Smooth muscle cell of the brain vasculature (primary cell): Measurements from ENCODE around the gene CBFA2T3.

ENCODE experiments used
- DNase-seq: peaks from one replicate; pipeline ENCODE4 v3.0.0-alpha.2; 2012; ENCODE audit warnings: low read depth, low spot score

CBFA2T3 gene

DNA sequence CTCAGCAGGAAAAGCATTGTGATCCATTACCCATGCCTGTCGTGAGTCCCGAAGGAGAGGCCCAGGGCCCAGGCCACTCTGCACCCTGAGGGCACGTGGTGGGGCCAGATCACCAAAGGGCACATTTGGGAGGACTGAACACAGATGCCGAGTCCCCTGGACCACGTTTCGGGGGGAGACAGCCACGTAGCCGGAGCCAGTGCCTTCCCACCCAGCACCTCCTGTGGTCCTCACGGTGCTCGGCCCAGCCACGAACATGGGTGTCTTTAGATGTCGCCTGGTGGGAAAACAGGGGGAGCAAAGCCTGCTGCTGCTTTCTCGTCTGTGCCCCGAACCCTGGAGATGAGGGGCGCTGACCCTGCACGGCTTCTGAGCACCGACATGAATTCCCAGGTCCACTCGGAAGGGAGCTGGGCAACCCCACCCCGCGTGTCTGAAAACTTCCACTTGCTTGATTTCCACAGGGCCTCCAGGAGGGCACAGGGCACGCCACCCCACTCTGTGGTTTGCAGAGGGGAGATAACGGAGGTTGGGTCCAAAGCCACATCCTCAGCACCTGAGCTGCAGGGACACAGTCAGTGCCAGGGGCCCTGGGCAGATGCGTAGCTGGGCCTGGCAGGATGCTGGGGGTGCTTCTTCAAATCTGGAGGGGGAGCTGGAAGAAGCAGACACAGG is 14.4 kb downstream of the CBFA2T3 start:
- no peak for DNase-seq

DNA sequence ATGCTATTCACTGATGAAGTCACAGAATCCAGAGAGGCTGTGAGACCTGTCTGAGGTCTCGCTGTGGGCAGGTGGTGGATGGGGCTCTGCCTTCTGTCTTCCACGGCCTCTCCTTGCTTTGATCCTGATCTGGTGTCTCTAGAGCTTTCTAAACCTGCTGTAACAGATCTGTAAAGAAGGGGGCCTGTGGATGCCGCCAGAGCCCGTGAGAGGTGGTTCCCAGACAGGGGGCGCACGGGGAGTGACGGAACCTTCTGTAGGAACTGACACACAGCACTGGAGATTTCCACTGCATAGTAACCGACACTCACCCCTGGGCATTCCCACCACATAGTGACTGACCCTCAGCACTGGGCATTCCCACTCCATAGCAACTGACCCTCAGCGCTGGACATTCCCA is 16.0 kb downstream of the CBFA2T3 start:
- no peak for DNase-seq

DNA sequence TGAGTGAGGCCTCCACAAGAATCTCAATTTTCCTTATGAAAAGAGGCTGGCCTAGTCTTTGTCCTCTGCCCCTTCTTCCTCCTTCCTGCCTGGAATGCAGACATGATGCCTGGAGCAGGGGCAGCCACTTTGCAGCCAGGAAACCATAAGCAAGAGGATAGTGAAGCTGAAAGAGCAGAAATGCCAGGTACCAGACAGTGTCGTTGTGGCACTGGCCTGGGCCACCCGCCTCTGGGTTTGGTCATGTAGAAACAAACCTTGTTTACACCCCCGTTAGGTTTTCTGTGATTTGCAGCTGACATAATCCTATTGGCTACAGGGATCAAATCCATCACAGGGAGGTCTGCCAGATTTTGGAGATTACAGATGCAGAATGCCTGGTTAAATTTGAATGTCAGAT is 16.5 kb downstream of the CBFA2T3 start:
- no peak for DNase-seq

DNA sequence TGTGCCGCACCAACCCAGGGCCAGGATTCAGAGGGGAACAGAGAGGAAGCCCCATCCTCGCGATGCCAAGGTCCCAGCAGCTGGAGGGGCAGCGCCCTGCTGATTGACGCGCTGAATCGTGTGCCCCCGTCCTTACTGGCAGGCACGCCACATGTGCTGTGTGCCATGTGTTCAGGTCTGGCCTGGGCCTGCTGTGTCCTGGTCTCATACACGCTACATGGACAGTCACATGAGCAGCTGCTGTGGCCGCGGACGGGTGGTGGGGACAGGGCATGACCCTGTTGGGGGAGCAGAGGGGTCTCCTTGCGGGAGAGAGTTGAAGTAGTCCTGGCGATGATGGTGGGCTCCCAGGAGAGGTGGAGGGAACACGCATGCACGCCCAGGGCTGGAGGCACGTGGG is 18.0 kb downstream of the CBFA2T3 start:
- DNase-seq = no peak

DNA sequence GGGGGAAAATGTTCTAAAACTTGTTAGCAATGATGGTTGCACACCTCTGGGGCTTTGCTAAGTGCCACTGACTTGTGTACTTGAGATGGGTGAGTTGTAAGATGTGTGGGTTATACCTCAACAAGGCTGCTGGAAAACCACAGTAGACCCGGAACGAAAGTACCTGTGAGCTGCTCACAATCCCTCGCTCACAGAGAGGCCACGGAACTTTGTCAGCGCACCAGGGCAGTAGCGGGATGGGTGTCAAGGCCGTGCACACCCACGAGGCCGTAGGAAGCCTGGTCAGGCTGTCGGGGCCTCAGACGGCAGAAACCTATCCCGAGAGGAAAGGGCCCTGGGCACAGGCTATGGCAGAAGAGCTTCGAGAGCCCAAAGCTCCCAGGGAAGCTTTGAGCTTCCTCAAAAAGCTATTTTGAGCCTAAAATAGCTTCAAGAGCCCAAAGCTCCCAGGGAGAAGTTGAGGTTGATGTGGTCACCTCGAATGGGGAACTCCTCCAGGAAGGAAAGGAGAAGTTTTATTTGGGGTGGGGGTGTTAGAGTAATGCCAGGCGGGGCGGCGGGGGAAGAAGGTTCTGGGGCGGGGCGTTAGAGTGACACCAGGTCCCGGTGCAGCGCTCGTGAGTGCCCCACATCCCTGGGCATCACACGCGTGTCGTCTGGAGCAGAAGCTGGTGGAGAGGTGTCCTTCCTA is 19.0 kb downstream of the CBFA2T3 start:
- no peak for DNase-seq

DNA sequence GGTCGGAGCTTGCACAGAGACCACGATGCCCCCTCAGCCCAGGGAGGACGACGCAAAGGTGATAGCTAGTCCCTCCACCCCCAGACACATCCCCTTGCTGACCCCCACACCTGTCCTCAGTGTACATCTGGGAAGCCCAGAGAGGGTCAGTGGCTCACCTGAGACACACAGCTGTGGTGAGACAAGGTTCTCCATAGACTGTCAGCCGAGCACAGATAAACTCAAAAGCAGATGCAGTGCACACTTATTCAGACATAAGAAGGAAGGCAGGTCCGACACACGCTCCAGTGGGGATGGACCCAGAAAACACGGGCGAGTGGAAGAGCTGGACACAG is 19.6 kb downstream of the CBFA2T3 start:
- no peak for DNase-seq

DNA sequence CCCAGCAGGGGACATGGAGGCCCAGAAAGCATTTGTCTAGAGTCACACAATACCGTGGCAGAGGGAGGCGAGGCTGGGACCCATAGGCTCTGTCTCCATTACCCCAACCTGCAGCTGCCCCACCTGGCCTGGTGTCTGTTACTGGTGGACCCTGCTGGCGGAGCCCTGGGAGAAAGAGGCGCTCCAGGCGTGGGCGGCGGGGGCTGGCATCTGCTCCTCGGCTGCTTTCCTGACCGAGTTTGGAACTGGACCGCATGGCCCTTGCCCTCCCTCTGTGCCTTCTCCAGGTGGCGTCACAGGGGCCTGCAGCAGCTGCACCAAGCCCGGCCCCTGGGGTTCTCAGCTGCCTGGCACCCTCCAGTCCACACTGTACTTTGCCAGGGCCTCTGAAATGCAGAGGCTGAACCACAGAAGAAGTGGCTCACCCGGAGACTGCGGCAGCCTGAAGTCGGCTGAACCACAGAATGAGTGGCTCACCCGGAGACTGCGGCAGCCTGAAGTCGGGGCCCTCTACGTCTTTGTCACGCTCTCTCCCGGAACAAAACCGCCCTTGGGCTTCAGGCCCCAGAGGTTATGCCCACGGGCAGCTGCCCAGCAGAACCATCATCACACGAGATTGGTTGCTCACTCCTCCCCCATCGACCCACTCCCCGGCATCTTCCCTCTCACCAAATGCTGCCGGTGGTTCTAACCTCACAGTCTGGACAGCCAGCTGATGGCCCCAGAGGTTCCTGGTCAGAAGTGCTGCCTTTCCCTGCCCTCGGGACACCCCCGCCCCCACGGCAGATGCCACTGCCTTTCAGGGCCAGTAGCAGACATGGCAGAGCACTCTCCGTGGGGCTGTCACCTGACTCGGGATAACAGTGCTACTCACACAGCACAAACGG is 20.2 kb downstream of the CBFA2T3 start:
- no peak for DNase-seq

DNA sequence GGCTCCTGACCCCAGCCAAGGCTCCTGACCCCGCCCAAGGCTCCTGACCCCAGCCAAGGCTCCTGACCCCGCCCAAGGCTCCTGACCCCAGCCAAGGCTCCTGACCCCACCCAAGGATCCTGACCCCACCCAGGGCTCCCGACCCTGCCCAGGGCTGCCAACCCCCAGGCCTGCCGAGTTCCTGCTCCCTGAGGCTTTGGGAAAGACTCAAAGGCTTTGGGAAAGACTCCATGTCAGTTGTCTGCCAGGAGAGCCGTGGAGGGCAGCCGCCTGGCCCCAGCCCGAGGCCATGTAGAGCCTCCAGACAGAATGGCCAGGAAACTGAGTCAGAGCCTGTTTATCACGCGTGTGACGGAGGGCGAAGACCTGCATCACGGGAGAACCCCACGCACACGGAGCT is 21.1 kb downstream of the CBFA2T3 start:
- no peak for DNase-seq

DNA sequence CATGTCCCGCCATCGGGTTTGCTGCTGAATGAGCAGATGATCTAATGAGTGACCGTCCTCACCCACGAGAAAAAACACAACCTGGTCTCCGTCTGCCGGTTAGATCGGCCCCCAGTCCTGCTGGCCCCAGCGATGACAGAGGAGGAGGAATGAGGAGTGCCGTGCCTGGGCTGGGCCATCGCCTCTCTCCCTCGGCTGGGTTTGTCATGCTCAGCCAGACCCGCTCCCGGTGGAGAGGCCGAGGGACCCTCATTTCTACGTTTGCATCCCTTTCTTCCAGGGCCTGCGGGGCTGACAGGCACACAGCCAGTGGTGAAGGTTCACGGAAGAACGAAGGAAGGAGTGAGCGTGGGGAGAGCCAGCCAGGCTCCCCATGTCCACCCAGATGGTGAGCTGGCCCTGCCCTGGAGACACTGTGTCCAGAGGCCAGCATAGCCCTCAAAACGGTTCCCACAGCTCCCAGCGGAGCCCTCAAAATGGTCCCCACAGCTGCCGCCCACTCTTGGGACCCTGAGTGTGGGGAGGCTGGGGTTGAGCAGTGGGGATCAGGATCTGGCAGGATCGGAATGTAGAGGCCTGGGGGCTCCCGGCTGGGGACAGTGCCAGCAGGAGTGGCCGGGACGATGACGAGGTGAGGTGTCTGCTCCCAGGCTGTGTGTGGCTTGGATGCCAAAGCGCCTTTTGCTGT is 23.9 kb downstream of the CBFA2T3 start:
- no peak for DNase-seq

DNA sequence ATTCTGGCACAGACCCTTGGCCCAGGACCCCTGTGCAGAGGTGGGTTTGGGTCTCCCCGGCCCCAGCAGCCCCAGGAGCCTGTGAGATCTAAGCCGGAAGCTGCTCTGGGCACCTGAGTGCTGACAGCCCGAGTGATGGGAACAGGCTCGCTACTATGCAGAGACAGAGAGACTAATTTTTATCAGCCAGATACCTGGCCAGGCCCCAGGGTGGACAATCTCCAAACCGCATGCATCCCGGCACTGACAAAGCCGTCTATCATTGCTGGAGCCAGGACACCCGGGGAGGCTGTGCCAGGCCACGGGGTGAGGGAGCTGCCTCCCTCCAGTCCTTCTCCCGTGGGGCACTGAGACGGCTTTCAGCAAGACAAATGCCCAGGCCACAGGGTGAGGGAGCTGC is 25.0 kb downstream of the CBFA2T3 start:
- no peak for DNase-seq

DNA sequence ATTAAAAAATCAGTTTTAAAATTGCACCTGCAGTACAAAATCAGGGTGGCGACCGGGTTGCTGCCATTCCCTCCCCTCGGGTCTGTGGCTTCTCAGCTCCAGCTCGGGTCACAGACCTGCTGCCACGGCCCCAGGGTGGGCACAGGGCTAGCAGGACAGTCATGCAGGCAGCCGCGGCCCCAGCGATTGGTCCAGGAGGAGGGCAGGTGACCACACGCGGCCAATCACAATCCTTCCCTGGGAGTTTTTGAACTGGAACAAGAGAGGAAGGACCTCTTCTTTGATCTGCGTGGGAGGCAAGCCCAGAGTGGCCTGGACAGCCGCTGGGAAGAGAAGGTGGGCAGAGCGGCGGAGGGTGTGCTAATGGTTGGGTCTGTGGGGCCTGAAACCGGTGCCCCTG is 25.5 kb downstream of the CBFA2T3 start:
- DNase-seq = no peak

DNA sequence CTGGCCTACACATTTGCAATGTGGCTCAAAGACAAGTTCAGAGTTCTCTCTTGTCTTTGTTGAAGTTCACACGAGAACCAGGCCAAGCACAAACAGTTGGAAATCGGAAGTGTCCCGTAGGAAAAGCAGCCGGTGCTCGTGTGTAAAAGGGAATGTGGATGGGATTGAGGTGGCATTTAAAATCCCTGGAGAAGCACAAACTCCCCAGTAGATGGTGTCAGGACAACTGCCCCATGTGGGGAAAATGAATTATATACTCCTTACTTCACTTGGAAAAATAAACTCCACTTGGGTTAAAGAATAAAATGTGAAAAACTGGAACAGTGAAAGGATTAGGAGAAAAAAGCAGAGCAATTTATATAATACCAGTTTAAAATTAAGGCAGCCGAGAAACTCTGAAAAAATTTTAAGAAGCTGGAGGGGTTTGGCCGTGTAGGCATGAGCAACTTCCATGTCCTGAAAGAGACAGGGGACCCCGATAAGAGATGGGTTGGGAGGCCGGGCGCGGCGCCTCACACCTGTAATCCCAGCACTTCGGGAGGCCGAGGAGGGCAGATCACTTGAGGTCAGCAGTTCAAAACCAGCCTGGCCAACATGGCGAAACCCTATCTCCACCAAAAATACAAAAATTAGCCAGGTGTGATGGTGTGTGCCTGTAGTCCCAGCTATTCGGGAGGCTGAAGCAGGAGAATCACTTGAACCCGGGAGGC is 28.1 kb downstream of the CBFA2T3 start:
- no peak for DNase-seq

DNA sequence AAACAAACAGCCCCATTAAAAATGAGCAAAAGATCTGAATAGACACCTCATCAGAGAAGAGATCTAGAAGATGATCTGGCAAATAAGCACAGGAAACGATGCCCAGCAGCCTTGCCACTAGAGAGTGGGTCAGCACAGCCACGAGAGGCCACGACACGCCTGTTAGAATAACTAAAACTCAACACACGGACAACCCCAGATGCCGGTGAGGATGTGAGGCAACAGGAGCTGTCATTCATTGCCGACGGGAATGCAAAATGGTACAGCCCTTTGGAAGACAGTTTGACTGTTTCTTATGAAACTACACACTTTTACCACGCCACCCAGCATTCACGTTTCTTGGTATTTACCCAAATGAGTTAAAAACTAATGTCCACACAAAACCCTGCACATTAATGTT is 31.5 kb downstream of the CBFA2T3 start:
- DNase-seq = no peak

DNA sequence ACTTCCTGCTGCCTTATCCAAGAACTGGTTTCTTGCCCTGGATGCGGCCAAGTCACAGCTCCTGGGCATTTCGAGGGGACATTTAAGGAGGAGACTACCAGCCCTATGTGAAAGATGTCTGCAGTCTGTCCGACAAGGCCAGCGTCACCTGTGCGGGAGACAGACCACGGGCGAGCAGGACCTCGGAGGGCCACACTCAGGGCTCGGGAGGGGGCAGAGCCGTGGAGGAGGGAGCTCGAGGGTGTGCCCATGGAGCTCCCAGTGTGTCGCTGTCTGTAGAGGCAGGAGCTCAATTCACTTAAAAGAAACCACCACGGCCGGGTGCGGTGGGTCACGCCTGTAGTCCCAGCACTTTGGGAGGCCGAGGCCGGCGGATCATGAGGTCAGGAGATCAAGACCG is 33.3 kb downstream of the CBFA2T3 start:
- no peak for DNase-seq

DNA sequence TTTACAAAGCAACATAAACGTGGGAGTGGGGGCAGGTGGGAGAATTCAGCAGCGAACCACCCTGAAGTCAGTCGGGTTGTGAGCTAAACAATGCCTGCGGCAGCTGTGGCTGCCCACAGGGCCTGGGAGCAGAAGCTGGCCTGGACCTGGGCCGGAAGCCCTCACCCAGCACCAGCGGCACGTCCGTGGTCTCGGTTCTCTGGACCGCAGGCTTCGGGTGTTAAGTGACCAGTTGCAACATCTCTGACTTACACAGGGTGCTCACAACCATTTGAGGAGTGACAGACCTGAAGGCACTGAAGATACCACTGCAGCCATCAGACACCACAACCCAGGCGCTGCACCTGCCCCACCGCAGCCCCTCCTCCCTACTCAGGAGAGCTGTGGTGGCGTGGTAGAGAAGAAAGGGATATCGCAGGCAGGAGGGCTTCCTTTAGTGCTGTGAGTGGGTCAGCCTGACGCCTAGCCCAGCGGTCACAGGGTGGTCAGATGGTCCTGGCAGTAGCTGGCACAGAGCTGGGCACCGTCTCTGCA is 33.8 kb downstream of the CBFA2T3 start:
- no peak for DNase-seq

DNA sequence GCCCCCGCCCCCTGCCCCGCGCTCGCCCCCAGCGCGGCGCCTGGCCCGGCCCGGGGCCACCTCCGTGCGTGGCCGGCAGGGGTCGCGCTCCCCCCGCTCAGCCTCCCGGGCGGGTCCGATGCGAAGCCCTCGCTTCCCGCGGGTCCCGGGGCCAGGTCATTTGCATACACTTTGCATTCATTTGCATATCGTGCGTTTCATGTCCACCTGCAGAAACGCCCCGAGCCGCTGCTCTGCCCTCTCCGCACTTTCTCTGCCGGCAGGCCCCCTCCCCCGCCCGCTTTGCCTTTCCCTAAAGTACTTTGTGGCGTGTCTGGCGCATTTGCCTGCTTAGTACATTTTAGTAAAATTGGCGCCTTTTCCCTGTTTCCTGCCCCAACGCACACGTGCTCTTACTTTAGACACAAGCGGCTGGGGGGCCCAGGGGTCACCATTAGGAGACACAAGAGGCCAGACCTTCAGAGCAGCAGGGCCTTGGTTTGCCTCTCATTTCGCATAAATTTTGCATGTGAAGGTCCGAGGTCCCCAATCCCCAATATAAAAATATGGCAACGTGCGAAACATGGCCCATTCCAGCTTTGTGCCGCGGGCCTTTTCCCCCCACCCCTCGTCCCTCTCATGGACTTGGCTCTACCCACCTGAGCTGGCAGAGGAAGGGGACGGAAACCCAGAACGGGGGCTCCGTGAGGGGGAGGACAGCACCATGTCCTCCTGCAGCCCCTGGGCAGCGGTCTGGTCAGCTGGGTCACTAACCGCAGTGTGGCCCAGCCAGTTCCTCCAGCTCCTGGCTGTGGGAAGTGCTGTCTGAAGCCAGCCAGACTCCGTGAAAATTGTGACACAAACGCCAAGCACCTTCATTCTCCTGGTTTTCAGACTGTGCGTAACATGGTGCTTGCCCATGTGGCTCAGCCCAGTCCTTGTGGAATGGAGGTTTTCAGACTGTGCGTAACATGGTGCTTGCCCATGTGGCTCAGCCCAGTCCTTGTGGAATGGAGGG is 34.8 kb downstream of the CBFA2T3 start:
- no peak for DNase-seq

DNA sequence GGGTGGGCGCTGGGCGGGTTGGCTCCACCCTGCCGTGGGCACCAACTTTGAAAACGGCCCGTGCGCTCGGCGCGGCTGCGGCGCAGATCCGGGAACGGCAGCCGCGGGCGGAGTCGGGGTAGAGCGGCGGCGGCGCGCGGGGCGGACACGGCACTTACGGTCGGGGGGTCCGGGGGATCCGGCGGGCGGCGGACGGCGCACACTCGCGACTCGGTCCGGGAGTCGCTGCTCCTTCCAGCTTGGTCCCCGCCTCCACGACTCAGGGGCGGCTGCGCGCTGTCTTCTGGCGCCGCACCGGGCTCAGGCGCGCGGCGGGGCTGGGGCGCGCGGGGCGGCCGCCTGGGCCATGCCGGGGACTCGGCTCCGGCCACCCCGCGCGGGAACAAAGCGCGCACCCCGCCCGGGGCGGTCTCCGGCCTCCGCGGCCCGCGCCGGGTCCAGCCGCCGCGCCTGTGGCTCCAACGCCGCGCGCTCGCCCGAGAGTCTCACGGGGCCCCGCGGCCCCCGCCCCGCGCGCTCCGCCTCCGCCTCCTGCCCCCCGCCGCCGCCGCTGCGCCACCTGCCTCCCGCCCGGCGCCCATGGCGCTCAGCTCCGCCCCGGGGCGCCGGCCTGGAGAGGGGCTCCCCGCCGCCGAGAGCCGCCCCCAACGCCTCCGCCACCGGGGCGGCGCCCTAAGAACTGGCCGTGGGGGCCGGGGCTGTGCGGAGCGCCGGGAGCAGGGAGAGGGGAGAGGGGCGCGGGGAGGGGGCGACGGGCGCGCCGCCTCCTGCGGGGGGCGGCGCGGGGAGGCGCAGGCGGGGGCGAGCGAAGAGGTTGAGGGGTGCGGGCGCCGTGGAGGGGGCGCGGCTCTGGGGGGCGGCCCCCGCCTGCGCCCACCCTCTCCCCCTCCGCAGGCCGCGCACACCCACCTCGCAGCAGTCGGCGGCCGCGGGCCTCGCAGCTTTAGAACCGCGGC is 35.9 kb downstream of the CBFA2T3 start:
- no peak for DNase-seq

DNA sequence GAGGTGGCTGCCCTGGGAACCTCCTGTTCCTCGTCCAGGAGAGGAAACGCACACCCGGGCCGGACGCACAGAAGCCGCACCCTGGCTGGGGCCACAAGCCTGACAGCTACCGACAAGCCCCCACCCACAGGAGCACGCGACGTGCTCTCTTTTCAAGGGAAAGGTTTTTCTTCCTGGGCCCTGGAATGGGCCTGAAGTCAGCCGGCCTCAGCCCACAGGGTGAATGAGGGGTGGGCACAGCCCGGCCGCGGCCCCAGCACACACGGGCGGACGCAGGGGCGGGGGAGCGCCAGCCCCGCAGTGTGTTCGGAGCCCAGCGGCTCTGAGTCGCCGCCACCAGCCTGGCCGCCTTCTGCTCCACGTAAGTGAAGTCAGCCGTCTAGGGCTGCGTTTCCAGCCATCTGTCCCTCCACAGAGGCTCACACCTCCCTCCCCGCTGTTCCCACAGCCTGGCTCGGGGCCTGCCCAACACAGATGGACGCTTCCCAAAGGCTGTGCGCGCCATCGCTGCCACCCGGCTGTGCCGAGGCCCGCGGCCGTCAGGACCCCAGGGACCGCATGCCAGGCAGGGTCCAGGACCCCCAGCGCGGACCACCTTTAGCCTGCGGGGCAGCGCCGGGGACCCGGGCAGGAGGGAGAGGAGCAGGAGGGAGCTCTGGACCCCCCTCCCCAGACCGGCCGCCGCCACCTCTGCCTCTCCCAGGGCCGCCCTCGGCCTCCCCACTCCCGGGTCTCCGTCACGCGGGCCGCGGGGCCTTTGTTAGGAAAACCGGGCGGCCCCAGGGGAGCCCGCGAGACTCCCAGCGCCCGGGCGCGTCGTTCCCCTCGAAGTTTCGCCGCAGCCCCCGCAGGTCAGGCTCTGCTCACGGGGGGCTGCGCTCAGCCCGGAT is 36.8 kb downstream of the CBFA2T3 start:
- no peak for DNase-seq
